Smooth muscle cell (in vitro differentiated cells): Measurements from ENCODE around the gene TTC33. TPM values are rescaled to one million over a fixed set of nuclear protein-coding genes. Genes with fewer than 3 reads are reported as not detected.

Source experiments
- DNase-seq: peaks from one replicate; lab custom pipeline; 2025; ENCODE audit not compliant: unreplicated experiment; lab: John Stamatoyannopoulos, UW
- H2AFZ ChIP-seq: fragments of 200-600 bp; sonication (generic); 2 replicates; pipeline ENCODE4 v1.6.0; 2016; ENCODE audit warnings: antibody characterized with exemption, low read depth, mild to moderate bottlenecking
- H3F3A ChIP-seq: fragments of 200-600 bp; sonication (generic); 2 replicates; pipeline ENCODE4 v1.6.0; 2017; ENCODE audit warnings: antibody characterized with exemption, low read depth
- H3K27ac ChIP-seq: fragments of 200-600 bp; sonication (generic); 2 replicates; pipeline ENCODE4 v1.5.1; 2016; ENCODE audit warnings: low read depth, mild to moderate bottlenecking
- H3K27me3 ChIP-seq: fragments of 200-600 bp; sonication (generic); 2 replicates; pipeline ENCODE4 v1.6.1; 2016; ENCODE audit warnings: low read depth, mild to moderate bottlenecking
- H3K36me3 ChIP-seq: fragments of 200-600 bp; sonication (generic); 2 replicates; pipeline ENCODE4 v1.5.1; 2016; ENCODE audit warnings: low read depth
- H3K4me1 ChIP-seq: fragments of 200-600 bp; sonication (generic); 2 replicates; pipeline ENCODE4 v1.5.1; 2016; ENCODE audit warnings: low read depth
- H3K4me2 ChIP-seq: fragments of 200-600 bp; sonication (generic); 2 replicates; pipeline ENCODE4 v1.6.0; 2016; ENCODE audit warnings: mild to moderate bottlenecking
- H3K4me3 ChIP-seq: fragments of 200-600 bp; sonication (generic); 2 replicates; pipeline ENCODE4 v1.5.1; 2016; ENCODE audit warnings: mild to moderate bottlenecking
- H3K79me2 ChIP-seq: fragments of 200-600 bp; sonication (generic); 2 replicates; pipeline ENCODE4 v1.6.0; 2016; ENCODE audit warnings: low read depth, mild to moderate bottlenecking
- H3K9ac ChIP-seq: fragments of 200-600 bp; sonication (generic); 2 replicates; pipeline ENCODE4 v1.6.0; 2016; ENCODE audit warnings: low read depth
- H3K9me3 ChIP-seq: fragments of 200-600 bp; sonication (generic); replicated peaks from 2 replicates; pipeline ENCODE4 v1.5.1; 2016; ENCODE audit warnings: low read depth
- H4K20me1 ChIP-seq: fragments of 200-600 bp; sonication (generic); 2 replicates; pipeline ENCODE4 v1.6.0; 2016; ENCODE audit warnings: low read depth
- CTCF ChIP-seq: fragments of 200-600 bp; sonication (generic); IDR thresholded peaks from 2 replicates; pipeline ENCODE4 v1.5.1; 2017; ENCODE audit warnings: borderline replicate concordance, mild to moderate bottlenecking, antibody characterized with exemption; ENCODE audit not compliant: insufficient read depth, poor library complexity, severe bottlenecking
- WGBS: methylation state at CpG from one replicate; pipeline ENCODE4 v1.1.7; 2016; ENCODE audit warnings: low lambda C conversion rate; 5-methylcytosine and 5-hydroxymethylcytosine counted together
- polyA plus RNA-seq: library from polyadenylated mRNA; unstranded; fragments of >200 nt; fragmentation: Nextera tagmentation; extraction: Ambion mirVana; gene quantifications from 2 replicates; pipeline ENCODE4 v1.2.1, GENCODE V29; 2016
- total RNA-seq: library from RNA; depleted of rRNA; stranded (reverse); fragments of >200 nt; gene quantifications from 2 replicates; pipeline ENCODE4 v1.2.3, GENCODE V29; 2014

The TTC33 gene
- total and polyA plus RNA-seq, 2 experiments from 2014 or later: 13.1 to 22.1 TPM

GRCh38 chr5:40615586-40616170, 140.1 kb downstream of the TTC33 start:
- Histone ChIP-seq H3K4me3 (no peak overlapping the region), H3K4me2 (no peak overlapping the region), H3F3A (no peaks in the 10 kb centered on the region), H3K27ac (no peak overlapping the region), H3K36me3 (no peaks in the 10 kb centered on the region), H3K79me2 (no peaks in the 10 kb centered on the region), H4K20me1 (no peaks in the 10 kb centered on the region), H2AFZ (no peak overlapping the region), H3K27me3 (no peaks in the 10 kb centered on the region), H3K4me1 (no peaks in the 10 kb centered on the region), H3K9me3 (no peaks in the 10 kb centered on the region), H3K9ac (no peak overlapping the region)
- no peak for TF ChIP-seq CTCF
- DNase-seq: no peak
- 84% methylated on average over 4 of the region's 4 CpGs for WGBS

GRCh38 chr5:40614923-40615585, 140.7 kb downstream of the TTC33 start:
- H2AFZ ChIP-seq: no peak overlapping the region
- H3K36me3 ChIP-seq: no peaks in the 10 kb centered on the region
- H3K9ac ChIP-seq: no peak overlapping the region
- no peak for DNase-seq
- no peak overlapping the region for H3K4me3 ChIP-seq
- no peaks in the 10 kb centered on the region for H3K4me1 ChIP-seq
- H3K27ac ChIP-seq: no peak overlapping the region
- H3K4me2 ChIP-seq: no peak overlapping the region
- H4K20me1 ChIP-seq: no peaks in the 10 kb centered on the region
- no peaks in the 10 kb centered on the region for H3F3A ChIP-seq
- no peaks in the 10 kb centered on the region for H3K79me2 ChIP-seq
- no peaks in the 10 kb centered on the region for H3K9me3 ChIP-seq
- no peak for TF ChIP-seq CTCF
- WGBS: 60% methylated on average over 3 of the region's 3 CpGs
- no peaks in the 10 kb centered on the region for H3K27me3 ChIP-seq

- Histone ChIP-seq H3K79me2 (no peaks in the 10 kb centered on the region), H3K4me1 (no peaks in the 10 kb centered on the region), H3K27me3 (no peaks in the 10 kb centered on the region), H3K4me3 (no peak overlapping the region), H2AFZ (no peak overlapping the region), H3F3A (no peaks in the 10 kb centered on the region), H3K4me2 (no peak overlapping the region), H3K36me3 (no peaks in the 10 kb centered on the region), H4K20me1 (no peaks in the 10 kb centered on the region), H3K27ac (no peak overlapping the region), H3K9ac (no peak overlapping the region), H3K9me3 (no peaks in the 10 kb centered on the region)
- TF ChIP-seq CTCF: no peak
- DNase-seq: no peak
- WGBS: 96% methylated on average over 1 of the region's 1 CpG
Observed at GRCh38 chr5:40614466-40614865, 141.3 kb downstream of the TTC33 start.

GRCh38 chr5:40607202-40607601, 148.6 kb downstream of the TTC33 start:
- Histone ChIP-seq H3K4me1 (no peaks in the 10 kb centered on the region), H3K4me3 (no peak overlapping the region), H3K27ac (no peak overlapping the region), H4K20me1 (no peaks in the 10 kb centered on the region), H3K36me3 (no peaks in the 10 kb centered on the region), H3K9me3 (no peaks in the 10 kb centered on the region), H3F3A (no peaks in the 10 kb centered on the region), H3K27me3 (no peaks in the 10 kb centered on the region), H2AFZ (no peak overlapping the region), H3K79me2 (no peaks in the 10 kb centered on the region), H3K4me2 (no peak overlapping the region), H3K9ac (no peak overlapping the region)
- WGBS: 85% methylated on average over 3 of the region's 3 CpGs
- no peak for DNase-seq
- TF ChIP-seq CTCF: no peak
